ENCODE data around the gene TBXT.
"Not testable (repeated sequence)": the region's sequence is repeated elsewhere in the genome, so short reads cannot be mapped to it uniquely, and the experiment has no call there.

TBXT gene, protein sequence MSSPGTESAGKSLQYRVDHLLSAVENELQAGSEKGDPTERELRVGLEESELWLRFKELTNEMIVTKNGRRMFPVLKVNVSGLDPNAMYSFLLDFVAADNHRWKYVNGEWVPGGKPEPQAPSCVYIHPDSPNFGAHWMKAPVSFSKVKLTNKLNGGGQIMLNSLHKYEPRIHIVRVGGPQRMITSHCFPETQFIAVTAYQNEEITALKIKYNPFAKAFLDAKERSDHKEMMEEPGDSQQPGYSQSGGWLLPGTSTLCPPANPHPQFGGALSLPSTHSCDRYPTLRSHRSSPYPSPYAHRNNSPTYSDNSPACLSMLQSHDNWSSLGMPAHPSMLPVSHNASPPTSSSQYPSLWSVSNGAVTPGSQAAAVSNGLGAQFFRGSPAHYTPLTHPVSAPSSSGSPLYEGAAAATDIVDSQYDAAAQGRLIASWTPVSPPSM

DNA sequence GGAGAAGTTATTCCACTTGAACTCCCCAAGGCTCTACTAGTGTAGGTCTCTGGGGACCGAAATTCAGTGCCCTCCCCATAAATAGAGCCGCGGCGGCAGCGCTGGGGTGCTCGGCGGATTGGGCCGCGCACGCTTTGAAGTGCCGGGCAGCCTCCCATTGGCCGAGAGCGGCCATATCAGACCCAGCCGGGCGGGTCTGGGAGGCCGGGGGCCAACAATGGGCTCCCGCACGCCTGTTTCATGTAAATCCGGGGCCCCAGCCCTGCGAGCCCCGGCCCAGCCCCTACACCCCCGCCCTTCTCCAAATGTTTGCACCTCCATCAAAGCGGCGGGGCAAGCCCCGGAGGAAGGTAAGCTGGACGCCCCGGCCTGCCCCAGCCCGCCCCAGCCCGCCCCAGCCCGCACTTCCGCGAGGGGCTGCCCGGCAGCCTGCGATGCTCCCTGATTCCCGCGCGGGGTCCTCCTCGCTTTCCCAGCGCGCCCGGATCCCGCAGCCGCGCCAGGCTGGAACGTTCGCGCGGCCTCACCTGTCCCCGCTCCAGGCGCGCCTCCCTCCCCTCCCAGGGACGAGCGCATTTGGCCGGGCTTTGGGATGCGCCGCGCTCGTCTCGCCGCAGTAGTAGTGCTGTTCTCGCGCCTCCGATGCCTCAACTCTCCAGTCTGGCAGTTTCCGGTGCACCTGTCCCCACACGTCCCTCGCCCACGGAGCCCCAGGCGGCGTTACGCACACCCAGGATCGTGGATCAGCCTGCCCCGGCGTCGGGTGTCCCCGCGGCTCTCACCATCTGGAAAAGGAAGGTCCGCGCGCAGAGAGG lies at the start of gene TBXT:
TBXT (minus strand) TSS at position 51 of the 815 bp plus-strand sequence. CDS start 260 bp downstream, outside the sequence.
- no peak for DNase-seq

DNA sequence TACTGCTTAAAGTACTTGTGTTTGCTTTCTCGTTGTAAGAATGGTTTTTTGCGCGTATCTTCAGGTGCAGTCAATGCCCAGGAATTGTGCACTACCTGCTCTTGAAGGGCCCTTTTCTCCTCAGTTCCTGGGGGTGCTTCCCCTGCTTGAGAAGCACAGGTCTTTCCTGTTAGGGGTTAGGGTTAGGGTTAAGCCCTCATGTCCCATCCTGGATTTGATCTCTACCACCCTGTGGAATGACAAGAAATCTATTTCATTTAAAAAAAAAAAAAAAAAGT lies 39.6 kb upstream of the TBXT start:
- DNase-seq, result no peak

DNA sequence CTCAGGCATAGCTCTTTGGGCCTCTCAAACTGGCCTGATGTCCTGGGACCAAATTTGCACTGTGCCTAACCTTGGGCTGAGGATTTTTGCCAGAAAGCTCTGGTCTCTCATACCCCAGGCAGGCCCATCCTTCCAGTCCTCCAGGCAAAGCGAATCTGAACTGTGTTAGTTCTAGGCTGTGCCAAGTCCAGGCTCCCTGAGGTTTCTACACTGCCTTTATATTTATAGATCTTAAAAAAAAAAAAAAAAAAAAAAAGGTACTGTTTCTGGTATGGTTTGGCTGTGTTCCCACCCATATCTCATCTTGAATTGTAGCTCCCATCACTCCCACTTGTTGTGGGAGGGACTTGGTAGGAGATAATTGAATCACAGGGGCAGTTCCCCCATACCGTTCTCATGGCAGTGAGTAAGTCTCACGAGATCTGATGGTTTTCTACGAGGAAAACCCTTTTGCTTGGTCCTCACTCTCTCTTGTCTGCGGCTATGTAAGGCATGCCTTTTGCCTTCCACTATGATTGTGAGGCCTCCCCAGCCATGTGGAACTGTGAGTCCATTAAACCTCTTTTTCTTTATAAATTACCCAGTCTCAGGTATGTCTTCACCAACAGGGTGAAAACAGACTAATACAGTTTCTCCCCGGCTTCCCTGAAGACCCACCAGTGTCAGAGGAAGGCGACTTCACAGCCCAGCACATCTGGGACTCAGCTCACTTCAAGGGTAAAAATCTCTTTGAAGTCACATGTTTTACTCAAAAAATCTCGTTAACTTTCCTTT lies 39.0 kb upstream of the TBXT start:
- no peak for DNase-seq

GRCh38 chr6:166206066-166206465 lies 38.4 kb upstream of the TBXT start:
- no peak for DNase-seq

DNA sequence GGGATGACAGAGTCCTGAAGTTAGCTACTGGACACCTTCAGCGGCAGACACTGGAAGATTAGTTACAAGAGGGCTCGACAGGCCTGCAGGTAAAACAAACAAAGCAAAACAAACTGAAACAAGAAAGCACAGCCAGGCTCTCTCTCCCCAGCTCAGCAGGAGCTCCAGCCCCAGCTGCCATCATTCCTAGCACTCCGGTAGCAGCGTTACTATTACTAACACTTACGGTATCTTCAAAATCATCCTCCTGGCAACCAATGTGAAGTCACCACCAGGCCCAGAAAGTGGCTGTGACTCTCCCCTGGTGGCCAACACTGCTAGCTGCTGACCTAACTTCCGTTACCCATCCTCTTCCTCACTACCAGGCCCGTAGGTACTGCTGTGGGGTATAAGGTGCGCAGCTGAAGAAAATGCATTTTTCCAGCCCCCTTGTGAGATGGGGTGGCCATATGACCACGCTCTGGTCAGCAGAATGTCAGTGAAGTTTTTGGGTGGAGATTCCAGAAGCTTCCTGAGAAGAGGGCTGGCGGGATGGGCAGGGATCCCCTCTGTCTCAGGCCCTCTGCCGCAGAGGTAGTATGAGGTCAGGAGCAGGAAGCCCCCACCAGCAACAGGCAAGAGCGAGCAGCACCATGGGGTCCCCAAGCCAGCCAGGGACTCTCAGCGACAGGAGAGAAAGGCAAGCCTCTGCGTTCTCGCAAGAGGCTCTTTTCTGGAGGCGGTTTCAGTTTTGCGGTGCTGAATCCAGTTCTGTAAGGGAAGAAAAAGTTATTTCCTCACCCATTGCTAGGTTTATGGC lies 37.4 kb upstream of the TBXT start:
- no peak for DNase-seq

DNA sequence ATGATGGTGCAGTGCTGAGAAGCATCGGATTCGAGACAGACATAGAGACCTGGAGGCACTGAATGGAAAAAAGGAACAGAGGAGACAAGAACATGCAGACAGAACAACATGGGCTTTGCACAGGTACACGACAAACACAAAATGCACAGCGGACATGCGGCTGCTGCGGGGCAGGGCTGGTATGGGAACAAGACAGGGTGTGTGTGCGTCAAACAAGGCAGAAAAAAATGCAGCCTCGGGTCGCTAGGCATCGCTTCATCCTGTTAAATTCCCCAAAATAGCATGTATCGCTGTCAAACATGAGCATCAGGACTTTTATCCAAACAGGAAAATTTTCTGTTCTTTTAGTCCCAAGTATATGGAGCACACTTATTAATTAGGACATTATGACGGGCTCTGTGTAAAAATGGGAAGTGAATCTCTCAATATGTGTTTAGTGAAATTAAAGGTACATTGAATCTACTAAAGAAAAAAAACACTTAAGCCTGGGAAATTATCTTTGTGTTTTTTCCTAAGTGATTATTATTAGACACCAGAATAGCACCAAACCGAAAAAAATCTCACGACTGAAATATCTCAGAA lies 36.1 kb upstream of the TBXT start:
- DNase-seq, result no peak

- no peak for DNase-seq
Observed at GRCh38 chr6:166203003-166203640, 35.5 kb upstream of the TBXT start.

DNA sequence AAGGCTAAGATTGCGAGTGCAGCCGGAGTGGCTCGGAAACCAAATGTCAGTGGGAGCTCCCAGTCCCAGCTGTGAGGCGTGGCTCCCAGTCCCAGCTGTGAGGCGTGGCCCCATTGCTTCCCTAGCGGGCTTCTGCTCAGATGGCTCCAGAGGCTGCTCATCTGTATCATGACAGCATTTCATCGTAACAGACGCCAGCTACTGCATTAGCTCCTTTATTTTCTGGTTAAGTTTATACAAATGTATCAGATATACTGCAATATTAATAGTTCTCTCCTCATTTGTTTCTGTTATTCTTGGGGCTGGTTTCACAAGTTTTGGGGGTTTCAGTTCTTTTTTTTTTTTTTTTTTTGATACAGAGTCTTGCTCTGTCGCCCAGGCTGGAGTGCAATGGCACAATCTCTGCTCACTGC lies 34.7 kb upstream of the TBXT start:
- DNase-seq, result no peak

DNA sequence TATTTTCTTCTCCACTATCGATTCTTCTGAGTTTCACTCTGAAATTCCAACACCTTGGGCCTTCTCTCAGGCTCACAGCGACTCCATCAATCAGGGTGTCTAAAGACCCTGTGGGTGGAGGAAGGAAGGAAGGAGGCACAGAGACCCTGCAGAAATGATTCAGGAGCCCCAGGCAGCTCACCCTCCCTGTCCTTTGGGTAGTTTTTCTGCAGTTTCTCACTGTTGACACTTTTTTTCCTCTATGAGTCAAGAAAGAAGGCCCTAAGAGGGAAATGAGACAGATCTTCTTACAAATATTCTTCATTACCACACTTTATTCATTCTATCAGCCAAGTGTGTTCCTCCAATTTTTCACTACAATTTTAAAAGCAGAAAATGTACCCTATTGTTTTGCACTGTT lies 34.2 kb upstream of the TBXT start:
- DNase-seq, result no peak

DNA sequence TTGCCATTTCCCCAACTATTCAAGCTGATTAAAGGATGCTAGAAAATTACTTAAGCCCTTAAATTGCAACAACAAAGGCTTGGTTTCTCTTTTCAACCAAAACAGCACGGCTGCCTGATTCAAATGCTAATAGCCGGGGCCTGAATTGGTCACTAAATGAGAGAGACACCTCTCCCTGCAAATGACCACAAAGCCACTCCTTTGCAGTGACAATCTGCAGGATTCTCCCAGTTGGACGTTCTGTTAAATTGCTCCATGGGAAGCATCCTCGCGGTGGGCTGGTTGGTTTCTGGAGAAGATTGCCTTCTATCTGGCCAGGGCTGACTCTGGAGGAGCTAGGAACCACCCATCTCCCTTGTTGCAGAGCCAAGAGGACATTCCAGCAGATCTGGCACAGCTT lies 29.7 kb upstream of the TBXT start:
- no peak for DNase-seq

DNA sequence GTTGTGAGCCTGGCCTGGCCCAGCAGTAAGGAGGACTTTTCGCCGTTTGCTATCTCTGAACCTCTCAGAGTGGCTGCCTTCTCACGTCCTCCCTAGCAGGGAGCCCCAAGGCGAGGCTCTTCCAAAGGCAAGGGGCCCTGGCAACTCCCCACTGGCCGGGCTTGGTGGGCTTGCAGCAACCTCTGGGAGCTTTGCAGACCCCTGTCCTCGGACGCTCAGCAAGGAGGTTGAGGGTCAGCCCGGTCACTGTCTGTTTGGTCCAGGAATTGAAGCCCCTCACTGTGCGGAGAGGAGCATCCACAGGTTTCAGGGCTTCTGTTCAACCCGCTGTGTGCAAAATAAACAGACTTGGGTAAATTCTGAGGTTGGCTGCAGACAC lies 28.2 kb upstream of the TBXT start:
- no peak for DNase-seq

- peak; percentile 17 for DNase-seq
Observed at GRCh38 chr6:166194914-166195859, 27.5 kb upstream of the TBXT start.

DNA sequence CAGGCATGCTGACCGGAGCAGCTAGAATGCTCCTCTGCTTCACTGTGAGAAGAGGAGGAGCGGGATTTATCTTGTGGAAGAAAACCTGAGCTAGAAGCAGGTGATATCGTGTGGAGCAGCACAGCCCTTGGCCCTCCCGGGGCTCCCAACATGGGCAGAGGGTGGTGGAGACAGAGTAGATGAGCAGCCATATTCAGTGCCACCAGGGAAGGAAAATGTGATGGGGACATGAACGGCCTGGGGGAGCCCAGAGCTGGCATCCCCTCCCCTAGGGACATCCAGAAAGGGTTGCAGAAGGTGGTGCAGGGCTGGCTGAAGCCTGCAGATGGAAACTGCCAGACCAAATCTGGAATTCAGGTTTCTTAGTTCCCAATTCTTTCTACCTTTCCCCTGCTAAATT lies 24.9 kb upstream of the TBXT start:
- no peak for DNase-seq

GRCh38 chr6:166192136-166192535 lies 24.5 kb upstream of the TBXT start:
- no peak for DNase-seq

DNA sequence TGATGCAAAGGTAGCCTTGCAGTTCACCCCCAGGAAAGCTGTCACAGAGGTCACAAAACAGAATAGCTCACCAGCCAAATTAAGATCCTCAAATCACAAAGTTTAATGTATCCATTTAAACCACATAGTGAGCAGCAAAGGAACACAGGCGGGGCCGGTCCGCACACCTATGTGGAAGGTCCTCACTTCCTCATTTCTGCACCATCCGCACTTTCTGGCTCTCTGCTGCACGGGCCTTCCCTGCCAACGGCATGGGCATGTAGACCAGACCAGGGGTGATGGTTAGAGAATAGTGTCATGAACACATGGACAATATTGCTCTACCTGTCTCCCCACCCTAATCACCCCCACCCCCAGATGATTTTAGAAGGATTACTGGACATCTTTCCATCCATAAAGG lies 12.1 kb upstream of the TBXT start:
- DNase-seq, result no peak

GRCh38 chr6:166176106-166176505 lies 8.5 kb upstream of the TBXT start:
- no peak for DNase-seq

DNA sequence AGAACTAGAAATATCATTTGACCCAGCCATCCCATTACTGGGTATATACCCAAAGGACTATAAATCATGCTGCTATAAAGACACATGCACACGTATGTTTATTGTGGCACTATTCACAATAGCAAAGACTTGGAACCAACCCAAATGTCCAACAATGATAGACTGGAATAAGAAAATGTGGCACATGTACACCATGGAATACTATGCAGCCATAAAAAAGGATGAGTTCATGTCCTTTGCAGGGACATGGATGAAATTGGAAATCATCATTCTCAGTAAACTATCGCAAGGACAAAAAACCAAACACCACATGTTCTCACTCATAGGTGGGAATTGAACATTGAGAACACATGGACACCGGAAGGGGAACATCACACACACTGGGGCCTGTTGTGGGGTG lies 7.4 kb upstream of the TBXT start:
- not testable (repeated sequence) for DNase-seq

DNA sequence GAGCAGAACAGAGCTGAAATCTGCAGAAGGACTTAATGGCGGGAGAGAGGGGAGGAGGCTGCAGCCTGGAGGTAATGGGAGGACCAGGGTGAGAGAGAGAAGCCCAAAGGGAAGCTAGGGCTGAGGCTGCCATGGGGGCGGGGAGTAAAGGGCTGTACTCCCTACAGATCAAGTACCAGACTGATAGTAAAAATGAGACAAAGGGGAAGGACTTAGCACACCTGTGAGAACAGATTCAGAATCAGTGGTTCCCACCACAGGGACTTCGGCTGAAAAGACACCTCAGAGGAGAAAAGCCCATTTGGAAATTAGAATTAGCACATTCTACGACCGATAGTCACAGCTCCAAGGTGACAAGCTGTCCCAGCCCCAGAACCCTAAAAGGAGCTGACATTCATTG lies 6.4 kb upstream of the TBXT start:
- DNase-seq, result no peak

- no peak for DNase-seq
Observed at GRCh38 chr6:166173281-166173951, 5.8 kb upstream of the TBXT start.

GRCh38 chr6:166172546-166172945 lies 4.9 kb upstream of the TBXT start:
- DNase-seq, result no peak
